Immature natural killer cell (primary cell): ENCODE data around the gene ERC1. TPM values are rescaled to one million over a fixed set of nuclear protein-coding genes. Genes with fewer than 3 reads are reported as not detected.
A peak's percentile ranks its signal among the peaks of the same experiment; 100 is the strongest.

Experiments used
- DNase-seq, 3 donors: peaks; one replicate each; pipeline ENCODE4 v3.0.0; 2022; ENCODE audit warnings: mixed read lengths in 1 of 3
- H3K27ac Mint-ChIP-seq, 6 donors: one replicate each; pipeline ENCODE4 v1.8.0; 2020; ENCODE audit warnings: mixed read lengths in 6 of 6, mild to moderate bottlenecking in 5 of 6, inconsistent platforms in 4 of 6, moderate library complexity in 3 of 6
- H3K27me3 Mint-ChIP-seq, 3 donors: one replicate each; pipeline ENCODE4 v1.8.0; 2020 to 2021; ENCODE audit warnings: low read depth in 3 of 3, mild to moderate bottlenecking in 3 of 3, mixed read lengths in 3 of 3, moderate library complexity in 3 of 3, inconsistent platforms in 1 of 3
- H3K36me3 Mint-ChIP-seq, 3 donors: one replicate each; pipeline ENCODE4 v1.8.0; 2020; ENCODE audit warnings: mixed read lengths in 3 of 3, inconsistent platforms in 2 of 3, mild to moderate bottlenecking in 2 of 3
- H3K4me1 Mint-ChIP-seq, 2 donors: one replicate each; pipeline ENCODE4 v1.8.0; 2020; ENCODE audit warnings: inconsistent platforms in 2 of 2, mild to moderate bottlenecking in 2 of 2, mixed read lengths in 2 of 2, moderate library complexity in 1 of 2
- H3K4me3 Mint-ChIP-seq, 5 donors: one replicate each; pipeline ENCODE4 v1.8.0; 2020; ENCODE audit warnings: mild to moderate bottlenecking in 5 of 5, mixed read lengths in 5 of 5, inconsistent platforms in 3 of 5, moderate library complexity in 3 of 5
- H3K9me3 Mint-ChIP-seq, 6 donors: one replicate each; pipeline ENCODE4 v1.8.0; 2020; ENCODE audit warnings: mild to moderate bottlenecking in 6 of 6, mixed read lengths in 6 of 6, inconsistent platforms in 4 of 6, moderate library complexity in 3 of 6
- polyA plus RNA-seq, 3 donors: library from polyadenylated mRNA; unstranded; fragments of 300-500 nt; fragmentation: Illumina TruSeq; gene quantifications; one replicate each; pipeline ENCODE4 v1.2.3, GENCODE V29; 2021

ERC1 gene
- polyA plus RNA-seq, 3 donors from 2014 or later, result 1.7 to 14.0 (median 5.4) TPM

DNA sequence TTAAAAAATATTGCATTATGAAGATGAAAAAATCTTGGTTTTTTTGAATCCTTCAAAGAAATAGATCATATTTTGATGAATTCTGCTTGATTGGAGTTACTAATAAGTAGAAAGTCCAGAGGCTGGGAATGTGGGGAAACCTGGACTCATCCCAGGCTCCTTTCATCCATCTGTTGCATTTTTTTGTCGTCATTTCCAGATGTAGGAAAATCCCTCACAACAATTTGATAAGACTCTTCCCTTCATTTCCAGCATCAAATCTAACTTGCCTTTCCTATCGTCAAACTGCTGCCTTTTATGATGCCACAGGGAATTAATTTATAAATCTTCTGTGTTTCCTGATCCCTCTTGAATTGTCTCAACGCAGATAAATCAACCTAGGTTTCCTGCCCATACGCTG, 391.8 kb downstream of the ERC1 start:
- DNase-seq, result no peak
- Mint-ChIP-seq H3K4me3 (no peak overlapping the region), H3K27me3 (no peaks in the 10 kb centered on the region), H3K4me1 (no peaks in the 10 kb centered on the region), H3K36me3 (peaks cover 3 to 7% (median 4%) of the 10 kb centered on the region in 3 donors), H3K9me3 (no peaks in the 10 kb centered on the region), H3K27ac (no peak overlapping the region)

DNA sequence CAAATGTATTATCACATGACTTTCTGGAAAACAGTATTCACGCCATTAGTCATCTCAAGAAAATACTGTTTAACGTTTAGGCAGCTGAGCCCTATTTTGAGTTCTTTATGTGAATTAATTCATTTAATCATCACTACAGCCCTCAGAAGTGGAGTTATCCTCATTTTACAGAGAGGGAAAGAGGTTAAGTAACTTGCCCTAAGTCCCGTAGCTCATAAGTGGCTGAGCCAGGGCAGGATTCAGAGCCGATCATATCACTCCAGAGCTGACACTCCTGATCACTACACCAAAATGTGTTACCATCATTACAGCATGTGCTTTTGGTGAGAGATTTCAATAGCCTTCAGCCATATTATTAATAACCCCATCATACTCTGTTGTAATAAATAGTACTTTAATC, 392.7 kb downstream of the ERC1 start:
- Mint-ChIP-seq H3K27ac (no peak overlapping the region), H3K36me3 (peaks cover 3 to 4% (median 3%) of the 10 kb centered on the region in 3 donors), H3K27me3 (no peaks in the 10 kb centered on the region), H3K4me1 (no peaks in the 10 kb centered on the region), H3K4me3 (no peak overlapping the region), H3K9me3 (no peaks in the 10 kb centered on the region)
- no peak for DNase-seq

DNA sequence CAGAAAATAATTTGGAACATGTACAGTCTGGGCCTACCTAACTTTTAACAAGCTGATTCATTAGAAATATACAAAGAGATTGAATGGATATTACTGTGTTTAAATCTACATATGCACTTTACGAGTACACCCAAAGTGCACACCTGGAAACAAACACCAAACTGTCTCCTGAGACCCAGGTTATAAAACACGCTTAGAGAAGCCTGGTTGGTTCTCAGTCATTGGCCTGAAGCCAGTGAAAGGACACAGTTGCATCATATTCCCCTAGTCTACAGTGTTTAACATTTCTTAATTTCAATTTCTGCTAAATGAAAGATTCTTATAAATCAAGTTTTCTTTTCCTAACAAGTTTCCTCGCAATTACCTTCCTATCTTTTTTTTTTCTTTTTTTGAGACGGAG, 393.9 kb downstream of the ERC1 start:
- no peak overlapping the region for H3K4me3 Mint-ChIP-seq
- no peaks in the 10 kb centered on the region for H3K4me1 Mint-ChIP-seq
- H3K27me3 Mint-ChIP-seq, result no peaks in the 10 kb centered on the region
- no peak overlapping the region for H3K27ac Mint-ChIP-seq
- H3K9me3 Mint-ChIP-seq, result no peaks in the 10 kb centered on the region
- peaks cover 0 to 4% (median 3%) of the 10 kb centered on the region in 3 donors for H3K36me3 Mint-ChIP-seq
- no peak for DNase-seq

DNA sequence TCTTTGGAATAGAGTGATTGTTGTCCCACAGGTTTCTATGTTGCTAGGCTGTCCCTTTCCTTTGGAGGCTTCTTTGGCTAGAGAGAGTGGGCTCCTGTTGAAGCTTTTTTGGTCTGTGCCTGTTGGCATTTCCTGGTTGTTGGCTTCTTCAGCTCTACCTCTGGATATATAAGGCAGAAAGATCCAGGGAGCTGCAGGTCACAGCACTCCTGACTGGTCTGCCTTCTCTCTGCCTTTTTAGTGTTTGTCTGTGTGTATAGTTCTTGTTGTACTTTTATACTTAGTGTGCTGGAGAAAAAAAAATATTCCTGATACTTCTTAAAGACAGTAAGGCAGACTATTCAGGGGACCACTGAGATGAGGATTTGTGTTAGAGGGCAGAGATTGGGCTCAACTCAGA, 400.7 kb downstream of the ERC1 start:
- no peak for DNase-seq
- no peaks in the 10 kb centered on the region for H3K9me3 Mint-ChIP-seq
- peaks cover 0 to 9% (median 7%) of the 10 kb centered on the region in 3 donors for H3K36me3 Mint-ChIP-seq
- no peak overlapping the region for H3K27ac Mint-ChIP-seq
- H3K4me1 Mint-ChIP-seq, result no peaks in the 10 kb centered on the region
- H3K4me3 Mint-ChIP-seq, result no peak overlapping the region
- no peaks in the 10 kb centered on the region for H3K27me3 Mint-ChIP-seq

DNA sequence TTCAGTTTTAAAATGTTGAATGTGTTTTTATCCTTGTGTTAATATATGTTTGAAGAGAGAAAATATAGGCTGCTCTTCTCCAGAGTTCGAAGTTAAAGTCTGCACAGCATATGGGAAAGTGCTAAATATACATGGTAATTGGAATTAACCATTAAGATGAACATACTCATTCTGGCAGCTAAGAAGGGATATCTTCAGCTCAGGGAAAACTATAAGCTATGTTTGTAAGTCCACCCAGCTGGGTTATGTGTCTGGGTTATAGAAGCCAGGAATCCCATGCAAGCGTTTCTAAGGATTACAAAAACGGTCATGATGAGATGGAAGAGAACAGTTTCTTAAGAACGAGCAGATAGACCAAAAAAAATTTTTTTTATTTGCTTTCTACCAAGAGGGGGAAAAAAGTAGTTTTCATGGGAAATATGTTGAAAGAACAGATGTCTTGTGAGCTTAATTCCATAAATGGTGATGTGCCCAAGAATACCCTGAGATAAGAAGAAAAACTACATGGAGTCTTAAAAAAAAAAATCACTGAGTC, 404.5 kb downstream of the ERC1 start:
- Mint-ChIP-seq H3K27ac (no peak overlapping the region), H3K4me1 (no peaks in the 10 kb centered on the region), H3K27me3 (no peaks in the 10 kb centered on the region), H3K4me3 (no peak overlapping the region), H3K9me3 (no peaks in the 10 kb centered on the region), H3K36me3 (peaks cover 0 to 7% (median 6%) of the 10 kb centered on the region in 3 donors)
- DNase-seq, result no peak

GRCh38 chr12:1398673-1399072, 407.6 kb downstream of the ERC1 start:
- DNase-seq, result no peak
- Mint-ChIP-seq H3K9me3 (no peaks in the 10 kb centered on the region), H3K36me3 (peaks cover 0 to 10% (median 0%) of the 10 kb centered on the region in 3 donors), H3K4me1 (no peaks in the 10 kb centered on the region), H3K27me3 (no peaks in the 10 kb centered on the region), H3K4me3 (no peak overlapping the region), H3K27ac (no peak overlapping the region)

- no peak overlapping the region for H3K27ac Mint-ChIP-seq
Observed at GRCh38 chr12:1401891-1402290, 410.9 kb downstream of the ERC1 start.

DNA sequence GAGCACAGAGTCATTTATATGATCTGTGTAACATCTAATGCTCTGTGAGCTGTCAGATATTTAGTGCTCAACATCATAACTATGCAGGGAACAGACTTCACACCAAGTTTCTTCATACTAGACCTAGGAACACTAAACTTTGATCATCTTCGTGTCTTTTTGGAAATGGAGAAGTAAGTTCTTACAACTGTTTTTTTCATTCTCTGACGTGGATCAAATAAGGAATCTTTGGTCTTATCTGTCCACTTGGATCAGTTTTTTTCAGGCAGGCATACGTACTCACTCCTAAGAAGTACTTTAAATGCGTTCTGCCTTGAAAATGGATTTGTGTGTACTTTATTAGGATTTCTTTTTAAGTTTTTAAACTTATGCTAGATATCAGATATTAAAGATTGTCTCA, 412.4 kb downstream of the ERC1 start:
- H3K9me3 Mint-ChIP-seq, result no peaks in the 10 kb centered on the region
- no peaks in the 10 kb centered on the region for H3K4me1 Mint-ChIP-seq
- no peak for DNase-seq
- H3K36me3 Mint-ChIP-seq, result peaks cover 0 to 3% (median 0%) of the 10 kb centered on the region in 3 donors
- no peak overlapping the region for H3K4me3 Mint-ChIP-seq
- no peaks in the 10 kb centered on the region for H3K27me3 Mint-ChIP-seq
- no peak overlapping the region for H3K27ac Mint-ChIP-seq

More at GRCh38 chr12:1401891-1402290, 410.9 kb downstream of the ERC1 start:
- Mint-ChIP-seq H3K36me3 (peaks cover 0 to 3% (median 0%) of the 10 kb centered on the region in 3 donors), H3K4me3 (no peak overlapping the region), H3K4me1 (no peaks in the 10 kb centered on the region), H3K9me3 (no peaks in the 10 kb centered on the region), H3K27me3 (no peaks in the 10 kb centered on the region)
- no peak for DNase-seq

- H3K27me3 Mint-ChIP-seq, result peaks cover 0 to 3% (median 0%) of the 10 kb centered on the region in 3 donors
- no peaks in the 10 kb centered on the region for H3K9me3 Mint-ChIP-seq
- DNase-seq, result no peak
- peaks cover 4 to 16% (median 12%) of the 10 kb centered on the region in 3 donors for H3K36me3 Mint-ChIP-seq
- no peak overlapping the region for H3K27ac Mint-ChIP-seq
- H3K4me1 Mint-ChIP-seq, result no peaks in the 10 kb centered on the region
- H3K4me3 Mint-ChIP-seq, result no peak overlapping the region
Observed at GRCh38 chr12:1405619-1406018, 414.6 kb downstream of the ERC1 start.

- Mint-ChIP-seq H3K27ac (no peak overlapping the region), H3K36me3 (peaks cover 12 to 31% (median 12%) of the 10 kb centered on the region in 3 donors), H3K27me3 (peaks cover 0 to 3% (median 0%) of the 10 kb centered on the region in 3 donors), H3K9me3 (no peaks in the 10 kb centered on the region), H3K4me1 (no peaks in the 10 kb centered on the region), H3K4me3 (no peak overlapping the region)
- no peak for DNase-seq
Observed at GRCh38 chr12:1410794-1411193, 419.8 kb downstream of the ERC1 start.

- H3K4me3 Mint-ChIP-seq, result no peak overlapping the region
- peaks cover 12 to 41% (median 13%) of the 10 kb centered on the region in 3 donors for H3K36me3 Mint-ChIP-seq
- DNase-seq, result no peak
- no peak overlapping the region for H3K27ac Mint-ChIP-seq
- H3K27me3 Mint-ChIP-seq, result peaks cover 0 to 3% (median 0%) of the 10 kb centered on the region in 3 donors
- no peaks in the 10 kb centered on the region for H3K4me1 Mint-ChIP-seq
- H3K9me3 Mint-ChIP-seq, result no peaks in the 10 kb centered on the region
Observed at GRCh38 chr12:1413930-1414329, 422.9 kb downstream of the ERC1 start.

DNA sequence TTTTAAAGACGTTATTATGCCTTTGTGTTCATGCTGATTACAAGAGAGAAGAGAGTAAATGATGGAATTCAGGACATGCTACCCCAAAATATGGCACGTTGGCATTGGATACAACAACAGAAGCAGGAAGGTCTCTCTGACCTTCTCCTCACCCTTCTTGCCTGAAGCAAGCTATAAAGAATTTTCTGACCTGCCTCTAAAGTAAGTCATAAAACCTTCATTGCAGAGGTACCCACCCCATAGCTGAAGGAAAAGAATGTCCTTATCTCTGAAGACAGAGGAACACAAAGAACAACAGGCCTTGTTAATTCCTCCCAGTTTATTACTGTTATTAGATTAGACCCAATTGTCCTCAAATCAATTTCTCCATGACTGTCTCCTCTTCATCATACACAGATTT, 427.1 kb downstream of the ERC1 start:
- H3K36me3 Mint-ChIP-seq, result peaks cover 13 to 28% (median 26%) of the 10 kb centered on the region in 3 donors
- DNase-seq, result no peak
- H3K27me3 Mint-ChIP-seq, result no peaks in the 10 kb centered on the region
- peak overlapping the region in 1 of 6 donors; percentile 23 for H3K27ac Mint-ChIP-seq
- peaks cover 4 to 21% (median 11%) of the 10 kb centered on the region in 6 donors for H3K9me3 Mint-ChIP-seq
- H3K4me1 Mint-ChIP-seq, result peaks cover 0 to 5% of the 10 kb centered on the region in 2 donors
- no peak overlapping the region for H3K4me3 Mint-ChIP-seq

DNA sequence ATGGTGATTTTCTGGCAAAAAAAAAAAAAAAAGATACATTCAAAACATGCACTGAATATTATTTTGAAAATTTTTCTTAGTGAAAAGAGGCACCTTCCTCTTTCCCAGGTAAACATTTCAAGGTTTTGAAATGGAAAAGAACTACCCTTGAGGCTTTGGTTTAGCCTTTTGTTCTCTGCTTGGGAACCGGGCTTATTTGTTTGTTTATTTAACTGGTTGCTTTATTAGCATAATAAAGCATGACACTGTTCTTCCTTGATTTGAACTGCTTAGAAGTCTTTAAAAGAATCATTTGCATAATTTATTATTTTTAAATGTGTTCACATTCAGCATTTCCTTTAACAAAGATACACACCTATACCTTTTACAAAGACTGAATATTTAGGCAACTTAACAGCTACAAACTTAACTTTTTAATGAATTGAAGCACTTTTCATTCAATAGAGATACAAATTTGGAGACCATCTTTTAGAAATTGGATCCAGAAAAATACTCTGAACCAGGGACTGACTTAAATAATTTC, 428.9 kb downstream of the ERC1 start:
- Mint-ChIP-seq H3K36me3 (peaks cover 9 to 26% (median 24%) of the 10 kb centered on the region in 3 donors), H3K27me3 (no peaks in the 10 kb centered on the region)

DNA sequence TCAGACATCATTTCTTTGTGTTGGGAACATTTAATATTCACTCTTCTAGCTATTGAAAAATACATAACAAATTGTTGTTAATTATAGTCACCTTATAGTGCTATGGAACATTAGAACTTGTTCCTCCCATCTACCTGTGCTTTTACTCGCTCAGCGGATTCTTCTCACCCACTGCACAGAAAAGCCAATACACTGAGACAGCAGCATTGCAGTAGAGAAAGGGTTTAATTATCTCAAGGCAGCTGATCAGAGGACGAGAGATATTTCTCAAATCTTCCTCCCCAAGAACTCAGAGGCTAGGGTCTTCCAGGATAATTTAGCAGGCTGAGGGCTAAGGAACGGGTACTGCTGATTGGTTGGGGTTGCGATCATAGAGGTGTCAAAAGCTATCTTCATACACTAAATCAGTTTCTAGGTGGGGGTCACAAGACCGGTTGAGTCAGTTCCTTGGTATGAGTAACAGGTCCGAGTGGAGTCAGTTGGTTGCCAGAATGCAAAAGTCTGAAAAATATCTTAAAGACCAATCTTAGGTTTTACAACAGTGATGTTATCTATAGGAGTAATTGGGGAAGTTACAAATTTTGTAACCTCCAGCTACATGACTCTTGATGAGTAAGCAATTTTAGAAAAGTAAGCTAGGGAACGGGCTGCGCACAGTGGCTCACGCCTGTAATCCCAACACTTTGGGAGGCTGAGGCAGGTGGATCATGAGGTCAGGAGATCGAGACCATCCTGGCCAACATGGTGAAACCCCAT, 430.2 kb downstream of the ERC1 start:
- H3K27me3 Mint-ChIP-seq, result no peaks in the 10 kb centered on the region
- no peak overlapping the region for H3K27ac Mint-ChIP-seq
- H3K4me1 Mint-ChIP-seq, result peaks cover 0 to 8% of the 10 kb centered on the region in 2 donors
- H3K36me3 Mint-ChIP-seq, result peaks cover 9 to 24% (median 21%) of the 10 kb centered on the region in 3 donors
- peaks cover 4 to 21% (median 11%) of the 10 kb centered on the region in 6 donors for H3K9me3 Mint-ChIP-seq
- no peak overlapping the region for H3K4me3 Mint-ChIP-seq
- no peak for DNase-seq

More for the DNA sequence above, 428.9 kb downstream of the ERC1 start:
- no peak for DNase-seq
- Mint-ChIP-seq H3K27ac (no peak overlapping the region), H3K4me1 (peaks cover 0 to 8% of the 10 kb centered on the region in 2 donors), H3K9me3 (peaks cover 4 to 21% (median 11%) of the 10 kb centered on the region in 6 donors), H3K4me3 (no peak overlapping the region)
